Neural cell (in vitro differentiated cells): Measurements from ENCODE around the gene GALNT2. TPM values are rescaled to one million over a fixed set of nuclear protein-coding genes. Genes with fewer than 3 reads are reported as not detected.

Source experiments
- H2AFZ ChIP-seq: fragments of 200-600, 300-800 bp; sonication (generic), shearing (Covaris generic); 2 replicates; pipeline ENCODE4 v1.6.0; 2014; ENCODE audit warnings: low read depth, mild to moderate bottlenecking, antibody characterized with exemption, low read length, moderate library complexity
- H3F3A ChIP-seq: fragments of 200-600 bp; shearing (Covaris generic); 2 replicates; pipeline ENCODE4 v1.6.1; 2016; ENCODE audit warnings: mild to moderate bottlenecking, moderate library complexity, mixed read lengths, antibody characterized with exemption, low read length; ENCODE audit not compliant: insufficient read depth, poor library complexity, severe bottlenecking
- H3K27ac ChIP-seq: fragments of 200-600, 300-800 bp; sonication (generic), shearing (Covaris generic); 2 replicates; pipeline ENCODE4 v1.5.1; 2014; ENCODE audit warnings: mild to moderate bottlenecking, low read length, moderate library complexity
- H3K27me3 ChIP-seq: fragments of 300-800, 200-600 bp; sonication (generic), shearing (Covaris generic); 2 replicates; pipeline ENCODE4 v1.6.0; 2014; ENCODE audit warnings: mild to moderate bottlenecking, low read depth, low read length, moderate library complexity; ENCODE audit not compliant: insufficient read depth
- H3K36me3 ChIP-seq: fragments of 300-800, 200-600 bp; sonication (generic), shearing (Covaris generic); 2 replicates; pipeline ENCODE4 v1.5.1; 2014; ENCODE audit warnings: mild to moderate bottlenecking, antibody characterized with exemption, low read length, moderate library complexity; ENCODE audit not compliant: insufficient read depth
- H3K4me2 ChIP-seq: fragments of 300-800, 200-600 bp; sonication (generic), shearing (Covaris generic); 2 replicates; pipeline ENCODE4 v1.6.0; 2014; ENCODE audit warnings: mild to moderate bottlenecking, low read length
- H3K4me3 ChIP-seq: fragments of 300-800, 200-600 bp; sonication (generic), shearing (Covaris generic); 2 replicates; pipeline ENCODE4 v1.5.1; 2014; ENCODE audit warnings: mild to moderate bottlenecking, low read length, moderate library complexity
- H3K79me2 ChIP-seq: fragments of 200-600 bp; shearing (Covaris generic); replicated peaks from 2 replicates; pipeline ENCODE4 v1.6.0; 2014; ENCODE audit warnings: mild to moderate bottlenecking, low read length, moderate library complexity; ENCODE audit not compliant: insufficient read depth
- H3K9ac ChIP-seq: fragments of 300-800, 200-600 bp; sonication (generic), shearing (Covaris generic); 2 replicates; pipeline ENCODE4 v1.6.1; 2016; ENCODE audit warnings: mild to moderate bottlenecking, low read length, mixed read lengths
- H3K9me2 ChIP-seq: fragments of 200-600 bp; shearing (Covaris generic); 2 replicates; pipeline ENCODE4 v1.6.1; 2016; ENCODE audit warnings: mild to moderate bottlenecking, low read length, mixed read lengths; ENCODE audit not compliant: insufficient read depth
- H3K9me3 ChIP-seq: fragments of 200-600, 300-800 bp; sonication (generic), shearing (Covaris generic); 2 replicates; pipeline ENCODE4 v1.6.1; 2016; ENCODE audit warnings: mild to moderate bottlenecking, mixed run types, low read length, moderate library complexity, mixed read lengths
- H4K20me1 ChIP-seq: fragments of 200-600 bp; shearing (Covaris generic); 2 replicates; pipeline ENCODE4 v1.6.1; 2016; ENCODE audit warnings: mild to moderate bottlenecking, mixed run types; ENCODE audit not compliant: insufficient read depth
- CTCF ChIP-seq: fragments of 450-650 bp; IDR thresholded peaks from 2 replicates; pipeline ENCODE4 v1.5.1; 2014; ENCODE audit warnings: antibody characterized with exemption, mild to moderate bottlenecking, moderate library complexity; ENCODE audit not compliant: poor library complexity, severe bottlenecking
- EP300 ChIP-seq: fragments of 450-650 bp; conservative IDR thresholded peaks from 2 replicates; pipeline ENCODE4 v1.6.1; 2014; ENCODE audit warnings: antibody characterized with exemption, mild to moderate bottlenecking, moderate library complexity; ENCODE audit not compliant: poor library complexity, severe bottlenecking
- EZH2 ChIP-seq: fragments of 200-600, 300-800 bp; shearing (Covaris generic), sonication (generic); IDR thresholded peaks from 2 replicates; pipeline ENCODE4 v1.6.1; 2014; ENCODE audit warnings: antibody characterized with exemption, low read length, borderline replicate concordance, mild to moderate bottlenecking; ENCODE audit not compliant: insufficient read depth, poor library complexity, severe bottlenecking
- MXI1 ChIP-seq: fragments of 450-650 bp; conservative IDR thresholded peaks from 2 replicates; pipeline ENCODE4 v1.6.1; 2014; ENCODE audit warnings: antibody characterized with exemption, mild to moderate bottlenecking; ENCODE audit not compliant: poor library complexity, severe bottlenecking
- POLR2AphosphoS5 ChIP-seq: IDR thresholded peaks from 2 replicates; pipeline ENCODE4 v1.6.1; 2012
- RAD21 ChIP-seq: fragments of 450-650 bp; conservative IDR thresholded peaks from 2 replicates; pipeline ENCODE4 v1.6.1; 2014; ENCODE audit warnings: antibody characterized with exemption, mild to moderate bottlenecking, moderate library complexity
- REST ChIP-seq: IDR thresholded peaks from 2 replicates; pipeline ENCODE4 v1.6.1; 2012; ENCODE audit warnings: borderline replicate concordance
- SMC3 ChIP-seq: fragments of 450-650 bp; conservative IDR thresholded peaks from 2 replicates; pipeline ENCODE4 v1.6.1; 2014; ENCODE audit warnings: antibody characterized with exemption, mild to moderate bottlenecking, moderate library complexity; ENCODE audit not compliant: poor library complexity
- TAF1 ChIP-seq: IDR thresholded peaks from 2 replicates; pipeline ENCODE4 v1.6.1; 2012; ENCODE audit warnings: low read depth
- polyA plus RNA-seq: library from polyadenylated mRNA; depleted of rRNA; stranded (reverse); fragments of >200 nt; gene quantifications from 2 replicates; pipeline ENCODE4 v1.2.3, GENCODE V29; 2014

GALNT2 gene
- polyA plus RNA-seq, 1 donor from 2014 or later: 38.8 TPM

DNA sequence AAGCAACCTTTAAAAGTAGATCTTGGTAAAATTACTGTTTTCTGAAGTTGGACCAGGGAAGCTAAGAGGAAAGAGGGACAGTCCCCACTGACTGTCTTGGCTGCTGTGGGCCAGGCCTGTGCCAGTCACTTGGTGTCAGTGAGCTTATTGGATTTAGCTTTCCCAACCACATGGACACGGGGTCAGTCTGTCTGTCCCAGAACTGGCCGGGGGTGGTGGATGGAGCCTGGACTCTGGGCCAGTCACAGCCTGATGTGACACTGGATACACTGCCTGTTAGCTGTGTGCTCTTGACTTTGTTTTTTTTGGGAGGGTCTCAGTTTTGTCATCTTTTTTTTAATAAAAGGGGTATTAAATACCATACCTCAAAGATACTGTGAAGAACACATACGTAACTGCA is 96.7 kb downstream of the GALNT2 start:
- H3K4me3 ChIP-seq: no peak overlapping the region
- no peaks in the 10 kb centered on the region for H3K9me3 ChIP-seq
- H3K27me3 ChIP-seq: no peaks in the 10 kb centered on the region
- peaks cover 25% of the 10 kb centered on the region for H3K79me2 ChIP-seq
- H3K36me3 ChIP-seq: no peaks in the 10 kb centered on the region
- TF ChIP-seq SMC3 (no peak), POLR2AphosphoS5 (no peak), TAF1 (no peak), RAD21 (no peak), MXI1 (no peak), REST (no peak), EP300 (no peak), CTCF (no peak), EZH2 (no peak)
- H3K9me2 ChIP-seq: no peaks in the 10 kb centered on the region
- H4K20me1 ChIP-seq: no peaks in the 10 kb centered on the region
- H2AFZ ChIP-seq: no peak overlapping the region
- H3K27ac ChIP-seq: no peak overlapping the region
- no peaks in the 10 kb centered on the region for H3F3A ChIP-seq
- H3K9ac ChIP-seq: no peak overlapping the region
- H3K4me2 ChIP-seq: no peak overlapping the region

- Histone ChIP-seq H3K4me3 (no peak overlapping the region), H3K9ac (no peak overlapping the region), H3K27ac (no peak overlapping the region), H3K9me3 (no peaks in the 10 kb centered on the region), H2AFZ (no peak overlapping the region), H3F3A (no peaks in the 10 kb centered on the region), H4K20me1 (no peaks in the 10 kb centered on the region), H3K36me3 (no peaks in the 10 kb centered on the region), H3K27me3 (no peaks in the 10 kb centered on the region), H3K4me2 (no peak overlapping the region), H3K79me2 (peaks cover 29% of the 10 kb centered on the region), H3K9me2 (no peaks in the 10 kb centered on the region)
- TF ChIP-seq EP300 (no peak), REST (no peak), CTCF (no peak), RAD21 (no peak), EZH2 (no peak), POLR2AphosphoS5 (no peak), SMC3 (no peak), TAF1 (no peak), MXI1 (no peak)
Measured at GRCh38 chr1:230165536-230165935, 98.5 kb downstream of the GALNT2 start.
